ENCODE results near the gene ANO6.

DNA sequence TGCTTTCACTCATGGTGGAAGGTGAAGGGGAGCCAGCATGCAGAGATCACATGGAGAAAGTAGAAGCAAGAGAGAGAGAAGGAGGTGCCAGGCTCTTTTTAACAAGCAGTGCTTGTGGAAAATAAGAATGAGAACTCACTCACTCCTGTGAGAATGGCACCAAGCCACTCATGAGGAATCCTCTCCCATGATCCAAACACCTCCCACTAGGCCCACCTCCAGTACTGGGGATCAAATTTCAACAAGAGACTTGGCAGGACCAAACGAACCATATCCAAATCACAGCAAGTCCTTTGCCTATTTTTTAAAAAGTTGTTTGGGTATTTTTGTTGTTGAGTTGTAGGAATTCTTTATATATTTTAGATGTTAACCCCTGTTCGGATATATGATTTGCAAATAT is 267.7 kb downstream of the ANO6 start:
- TF ChIP-seq POLR2A (IDR thresholded peaks at IDR 0.05), result no peak
- no peak for TF ChIP-seq EP300 (IDR thresholded peaks at IDR 0.05)
- TF ChIP-seq, protein P1, sequence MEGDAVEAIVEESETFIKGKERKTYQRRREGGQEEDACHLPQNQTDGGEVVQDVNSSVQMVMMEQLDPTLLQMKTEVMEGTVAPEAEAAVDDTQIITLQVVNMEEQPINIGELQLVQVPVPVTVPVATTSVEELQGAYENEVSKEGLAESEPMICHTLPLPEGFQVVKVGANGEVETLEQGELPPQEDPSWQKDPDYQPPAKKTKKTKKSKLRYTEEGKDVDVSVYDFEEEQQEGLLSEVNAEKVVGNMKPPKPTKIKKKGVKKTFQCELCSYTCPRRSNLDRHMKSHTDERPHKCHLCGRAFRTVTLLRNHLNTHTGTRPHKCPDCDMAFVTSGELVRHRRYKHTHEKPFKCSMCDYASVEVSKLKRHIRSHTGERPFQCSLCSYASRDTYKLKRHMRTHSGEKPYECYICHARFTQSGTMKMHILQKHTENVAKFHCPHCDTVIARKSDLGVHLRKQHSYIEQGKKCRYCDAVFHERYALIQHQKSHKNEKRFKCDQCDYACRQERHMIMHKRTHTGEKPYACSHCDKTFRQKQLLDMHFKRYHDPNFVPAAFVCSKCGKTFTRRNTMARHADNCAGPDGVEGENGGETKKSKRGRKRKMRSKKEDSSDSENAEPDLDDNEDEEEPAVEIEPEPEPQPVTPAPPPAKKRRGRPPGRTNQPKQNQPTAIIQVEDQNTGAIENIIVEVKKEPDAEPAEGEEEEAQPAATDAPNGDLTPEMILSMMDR (IDR thresholded peaks at IDR 0.05), result no peak
- TF ChIP-seq POLR2AphosphoS5 (IDR thresholded peaks at IDR 0.05), result no peak
